GM13977 (cell line): ENCODE results near the gene DOK5.

Experiments used
- DNase-seq: peaks from one replicate; pipeline ENCODE4 v3.0.0; 2012; ENCODE audit warnings: low spot score
- in situ Hi-C: fragments of 300-500 bp; cut with MboI; formaldehyde crosslinking; loops from one replicate; pipeline ENCODE4 v1.12.0; 2022; ENCODE audit warnings: low sequenced_read_pairs, low pct_unique_long_range_greater_than_20kb, mixed read lengths, inconsistent platforms; ENCODE audit not compliant: unreplicated experiment
- TF ChIP-seq, protein P1 (sequence below): IDR thresholded peaks from 2 replicates; pipeline ENCODE4 v1.5.1; 2012; ENCODE audit warnings: mild to moderate bottlenecking, control low read depth; ENCODE audit not compliant: insufficient read depth; ENCODE audit errors: extremely low read depth, missing control alignments

Gene DOK5

DNA sequence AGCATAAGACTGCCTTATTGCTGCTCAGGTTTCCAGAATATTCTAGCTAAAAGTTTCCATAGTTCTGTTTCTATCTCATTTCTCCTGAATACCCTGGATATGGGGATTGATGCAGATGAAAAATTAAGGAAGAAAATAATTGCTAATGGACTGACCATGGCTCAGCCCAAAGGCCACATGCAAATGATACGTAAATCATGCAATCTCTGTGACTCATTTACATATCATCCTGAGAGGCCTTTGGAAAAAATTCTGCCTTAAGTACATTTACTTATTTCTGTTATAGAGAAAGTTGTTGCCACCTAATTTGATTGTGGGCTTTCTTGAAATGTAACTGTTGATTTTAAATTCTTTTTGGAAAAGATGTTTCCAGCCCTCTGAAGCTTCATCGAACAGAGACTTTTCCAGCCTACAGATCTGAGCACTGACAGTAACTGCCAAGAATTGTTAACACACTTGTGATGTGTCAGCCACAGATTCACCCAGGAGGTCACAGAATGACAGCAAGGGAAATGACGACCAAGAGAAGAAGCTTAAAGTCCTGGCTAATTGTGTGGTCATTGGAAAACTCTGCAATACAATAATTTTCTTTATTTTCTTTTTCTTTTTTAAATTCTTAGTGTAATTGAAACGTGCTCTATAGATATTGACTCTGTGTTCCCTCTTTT lies 174.8 kb downstream of the DOK5 start:
- TF ChIP-seq, protein P1, sequence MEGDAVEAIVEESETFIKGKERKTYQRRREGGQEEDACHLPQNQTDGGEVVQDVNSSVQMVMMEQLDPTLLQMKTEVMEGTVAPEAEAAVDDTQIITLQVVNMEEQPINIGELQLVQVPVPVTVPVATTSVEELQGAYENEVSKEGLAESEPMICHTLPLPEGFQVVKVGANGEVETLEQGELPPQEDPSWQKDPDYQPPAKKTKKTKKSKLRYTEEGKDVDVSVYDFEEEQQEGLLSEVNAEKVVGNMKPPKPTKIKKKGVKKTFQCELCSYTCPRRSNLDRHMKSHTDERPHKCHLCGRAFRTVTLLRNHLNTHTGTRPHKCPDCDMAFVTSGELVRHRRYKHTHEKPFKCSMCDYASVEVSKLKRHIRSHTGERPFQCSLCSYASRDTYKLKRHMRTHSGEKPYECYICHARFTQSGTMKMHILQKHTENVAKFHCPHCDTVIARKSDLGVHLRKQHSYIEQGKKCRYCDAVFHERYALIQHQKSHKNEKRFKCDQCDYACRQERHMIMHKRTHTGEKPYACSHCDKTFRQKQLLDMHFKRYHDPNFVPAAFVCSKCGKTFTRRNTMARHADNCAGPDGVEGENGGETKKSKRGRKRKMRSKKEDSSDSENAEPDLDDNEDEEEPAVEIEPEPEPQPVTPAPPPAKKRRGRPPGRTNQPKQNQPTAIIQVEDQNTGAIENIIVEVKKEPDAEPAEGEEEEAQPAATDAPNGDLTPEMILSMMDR = no peak
- in situ Hi-C loops = loop anchor here (25.0 kb wide), 1 partner anchor 1687 kb away; no protein-coding TSS in a partner anchor

DNA sequence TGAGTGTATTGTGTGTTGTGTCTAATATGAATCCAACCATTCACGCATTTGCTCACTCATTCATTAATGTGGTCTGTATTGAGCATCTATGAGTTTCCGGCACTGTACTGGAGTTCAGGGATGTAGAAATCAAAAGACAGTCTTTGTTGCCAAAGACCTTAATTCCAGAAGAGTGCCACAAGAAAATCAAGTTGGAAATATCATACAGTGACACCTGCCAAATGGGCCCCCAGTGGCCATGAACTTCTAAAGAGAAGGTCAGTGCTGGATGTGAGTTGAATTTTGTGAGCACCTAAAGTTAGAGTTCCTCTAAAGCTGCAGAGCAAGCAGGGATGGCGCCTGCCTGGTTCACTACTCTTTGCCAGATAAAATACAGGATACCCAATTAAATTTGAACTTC lies 175.9 kb downstream of the DOK5 start:
- no peak for DNase-seq
- in situ Hi-C loops = loop anchor here (25.0 kb wide), 1 partner anchor 1686 kb away; no protein-coding TSS in a partner anchor
- TF ChIP-seq, protein P1 = no peak

More for the DNA sequence above, 174.8 kb downstream of the DOK5 start:
- no peak for DNase-seq

DNA sequence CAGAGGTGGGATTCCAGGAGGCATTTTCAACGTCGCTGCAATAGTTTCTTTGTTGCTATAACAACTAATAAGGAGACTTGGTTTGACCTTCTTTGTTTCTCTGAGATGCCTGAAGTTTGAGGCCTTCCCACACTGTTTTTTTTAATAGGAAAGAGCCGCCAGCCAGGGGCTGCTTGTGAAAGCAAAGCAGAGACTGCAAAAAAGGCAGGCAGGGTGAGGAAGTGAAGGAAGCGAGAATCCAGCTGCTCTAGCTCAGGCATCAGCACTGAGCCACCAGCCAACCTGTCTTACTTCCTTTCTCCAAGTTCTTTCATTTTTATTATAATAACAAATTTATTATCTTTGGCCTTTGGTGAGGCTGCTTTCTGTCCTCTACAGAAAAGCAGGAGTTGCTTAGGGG lies 179.1 kb downstream of the DOK5 start:
- TF ChIP-seq, protein P1 = no peak
- in situ Hi-C loops = loop anchor here (25.0 kb wide), 1 partner anchor 1683 kb away; no protein-coding TSS in a partner anchor
- no peak for DNase-seq

DNA sequence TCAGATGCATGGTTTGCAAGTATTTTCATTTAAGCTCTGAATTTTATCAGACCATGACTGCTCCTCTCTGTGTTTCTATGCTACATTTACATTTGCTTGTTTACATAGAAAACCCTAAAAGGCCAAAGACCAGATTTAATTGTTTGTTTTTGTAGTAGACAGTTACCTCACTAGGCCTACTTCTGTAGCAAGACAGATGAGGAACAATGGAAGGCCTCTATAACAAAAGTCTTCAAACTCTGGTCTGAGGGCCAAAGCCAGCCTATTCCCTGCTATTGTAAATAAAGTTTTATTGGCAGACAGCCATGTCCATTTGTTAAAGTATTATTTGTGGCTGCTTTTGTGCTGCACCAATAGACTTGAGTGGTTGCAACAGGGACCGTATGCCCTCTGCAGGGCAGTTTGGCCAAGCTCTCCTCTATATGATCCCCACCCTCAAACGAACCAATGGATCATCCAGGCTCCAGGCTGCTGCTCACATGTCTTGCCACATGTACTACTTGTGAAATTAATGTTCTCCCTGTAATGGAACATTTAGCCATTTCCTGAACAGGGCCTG lies 182.0 kb downstream of the DOK5 start:
- DNase-seq = no peak
- in situ Hi-C loops = loop anchor here (25.0 kb wide), 1 partner anchor 1680 kb away; no protein-coding TSS in a partner anchor
- TF ChIP-seq, protein P1 = no peak

DNA sequence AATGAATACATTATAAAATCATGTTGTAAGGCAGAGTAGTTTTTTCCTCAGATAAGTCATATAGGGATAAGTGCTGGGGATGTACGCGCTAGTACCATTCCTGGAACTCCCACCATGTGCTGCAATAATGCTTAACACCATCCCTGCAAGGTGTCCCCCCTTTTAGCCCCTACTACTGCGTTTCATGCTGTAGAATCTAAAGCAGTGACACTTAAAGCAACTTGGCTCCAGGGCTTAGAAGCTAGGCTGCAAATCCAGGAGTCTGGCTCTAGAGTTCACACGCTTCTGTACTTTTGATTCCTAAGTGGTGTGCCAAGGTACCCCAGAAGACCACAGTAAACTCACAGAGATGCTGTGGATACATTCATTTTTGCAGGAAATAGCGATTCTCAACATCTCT lies 183.1 kb downstream of the DOK5 start:
- in situ Hi-C loops = loop anchor here (25.0 kb wide), 1 partner anchor 1679 kb away; no protein-coding TSS in a partner anchor
- TF ChIP-seq, protein P1 = no peak
- no peak for DNase-seq

DNA sequence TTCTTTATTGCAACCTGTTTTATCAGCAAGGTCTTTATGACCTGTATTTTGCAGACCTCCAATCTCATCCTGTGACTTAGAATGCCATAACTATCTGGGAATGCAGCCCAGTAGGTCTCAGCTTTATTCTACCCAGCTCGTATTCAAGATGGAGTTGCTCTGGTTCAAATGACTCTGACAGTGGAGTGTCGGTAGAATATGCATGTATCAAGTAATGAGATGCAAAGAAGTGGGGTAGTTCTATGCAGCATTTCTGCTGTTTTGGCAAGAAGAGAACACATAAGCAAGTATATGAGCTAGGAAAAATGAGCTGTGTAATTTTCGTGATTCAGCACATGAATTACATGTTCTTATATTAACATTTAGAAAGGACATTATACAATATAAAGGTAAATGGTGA lies 185.9 kb downstream of the DOK5 start:
- in situ Hi-C loops = loop anchor here (25.0 kb wide), 1 partner anchor 1676 kb away; no protein-coding TSS in a partner anchor
- TF ChIP-seq, protein P1 = no peak
- DNase-seq = no peak
